PC-3 (cell line): Measurements from ENCODE around the gene DOLK. TPM values are rescaled to one million over a fixed set of nuclear protein-coding genes. Genes with fewer than 3 reads are reported as not detected.

ENCODE experiments used
- ATAC-seq: fragments of 200-7000 bp; cut with Tn5 transposase; 2 replicates; pipeline ENCODE4 v1.9.1; 2020; ENCODE audit warnings: mild to moderate bottlenecking, moderate library complexity
- BruUV-seq: library from RNA; stranded (reverse); fragments of 400-500 nt; replicated peaks from 2 replicates; lab custom pipeline; 2021; lab: Mats Ljungman, UMichigan
- CTCF ChIA-PET: fragments of 300-600 bp; sonication (Branson Sonifier 250); formaldehyde crosslinking; loops from one replicate; lab custom pipeline; 2022; ENCODE audit warnings: antibody characterized with exemption; lab: Charles Lee
- POLR2A ChIA-PET: fragments of 300-600 bp; sonication (Branson Sonifier 250); formaldehyde crosslinking; loops from one replicate; lab custom pipeline; 2022; ENCODE audit warnings: antibody characterized with exemption; ENCODE audit not compliant: unreplicated experiment; lab: Charles Lee
- DNase-seq: peaks from one replicate; pipeline ENCODE4 v3.0.0-alpha.2; 2015
- H2AFZ ChIP-seq: fragments of 300-600 bp; sonication (generic); 2 replicates; pipeline ENCODE4 v1.6.0; 2016; ENCODE audit warnings: antibody characterized with exemption, low read length
- H3F3A ChIP-seq: fragments of 300-600 bp; sonication (generic); one replicate; pipeline ENCODE4 v1.6.0; 2017; ENCODE audit warnings: antibody characterized with exemption, low read length, control low read depth, mild to moderate bottlenecking; ENCODE audit not compliant: unreplicated experiment
- H3K27ac ChIP-seq: fragments of 300-600 bp; sonication (generic); 2 replicates; pipeline ENCODE4 v1.5.1; 2016; ENCODE audit warnings: mild to moderate bottlenecking, low read length
- H3K27me3 ChIP-seq: fragments of 300-600 bp; sonication (generic); 2 replicates; pipeline ENCODE4 v1.6.1; 2016; ENCODE audit warnings: low read length, mixed read lengths
- H3K36me3 ChIP-seq: fragments of 300-600 bp; sonication (generic); 2 replicates; pipeline ENCODE4 v1.6.1; 2016; ENCODE audit warnings: low read depth, mixed run types, low read length, mixed read lengths
- H3K4me1 ChIP-seq: fragments of 300-600 bp; sonication (generic); 2 replicates; pipeline ENCODE4 v1.5.1; 2016; ENCODE audit warnings: low read length; ENCODE audit not compliant: insufficient read depth
- H3K4me2 ChIP-seq: fragments of 300-600 bp; sonication (generic); 2 replicates; pipeline ENCODE4 v1.6.0; 2016; ENCODE audit warnings: low read length
- H3K4me3 ChIP-seq: fragments of 300-600 bp; sonication (generic); 2 replicates; pipeline ENCODE4 v1.5.1; 2016; ENCODE audit warnings: mild to moderate bottlenecking, low read length, mixed read lengths
- H3K79me2 ChIP-seq: fragments of 300-600 bp; sonication (generic); 2 replicates; pipeline ENCODE4 v1.6.1; 2017; ENCODE audit warnings: low read length, mixed read lengths
- H3K9ac ChIP-seq: fragments of 300-600 bp; sonication (generic); 2 replicates; pipeline ENCODE4 v1.6.0; 2016; ENCODE audit warnings: mild to moderate bottlenecking, low read length
- H3K9me2 ChIP-seq: fragments of 300-600 bp; sonication (generic); replicated peaks from 2 replicates; pipeline ENCODE4 v1.6.1; 2016; ENCODE audit warnings: mixed run types, low read length, mixed read lengths
- H3K9me3 ChIP-seq: fragments of 300-600 bp; sonication (generic); 2 replicates; pipeline ENCODE4 v1.6.1; 2016; ENCODE audit warnings: low read length, mixed read lengths
- H4K20me1 ChIP-seq: fragments of 300-600 bp; sonication (generic); 2 replicates; pipeline ENCODE4 v1.6.1; 2016; ENCODE audit warnings: low read length, mixed read lengths
- CTCF ChIP-seq: fragments of 300-600 bp; sonication (generic); conservative IDR thresholded peaks from 2 replicates; pipeline ENCODE4 v1.5.1; 2017; ENCODE audit warnings: antibody characterized with exemption, low read depth, mild to moderate bottlenecking, low read length
- EZH2 ChIP-seq: fragments of 300-600 bp; sonication (generic); IDR thresholded peaks from one replicate; pipeline ENCODE4 v1.6.1; 2017; ENCODE audit warnings: antibody characterized with exemption, mild to moderate bottlenecking, low read length; ENCODE audit not compliant: unreplicated experiment
- EZH2phosphoT487 ChIP-seq: fragments of 300-600 bp; sonication (generic); IDR thresholded peaks from 2 replicates; pipeline ENCODE4 v1.6.1; 2018; ENCODE audit warnings: mild to moderate bottlenecking, antibody characterized with exemption, low read length, borderline replicate concordance
- intact Hi-C: fragments of 100-400 bp; cut with micrococcal nuclease; formaldehyde crosslinking; loops from 2 replicates; pipeline ENCODE4 v1.9.0; 2023
- total RNA-seq: library from RNA; depleted of rRNA; stranded (reverse); fragments of >200 nt; gene quantifications from 2 replicates; pipeline ENCODE4 v1.2.3, GENCODE V29; 2014

DOLK gene
- total RNA-seq, 1 experiment from 2014 or later, result 17.9 TPM

GRCh38 chr9:128992995-128993394 is 45.6 kb upstream of the DOLK start:
- DNase-seq (peak; percentile 12), ATAC-seq (peak; percentile 56)
- H3K27me3 ChIP-seq, result no peaks in the 10 kb centered on the region
- no peaks in the 10 kb centered on the region; the same call in 1 of the 2 replicates for H3K4me1 ChIP-seq
- no TSS peak for BruUV-seq
- no peaks in the 10 kb centered on the region for H3K9me3 ChIP-seq
- H3K4me2 ChIP-seq, result no peak overlapping the region
- H3K79me2 ChIP-seq, result no peaks in the 10 kb centered on the region
- H2AFZ ChIP-seq, result no peak overlapping the region
- H3F3A ChIP-seq, result no peaks in the 10 kb centered on the region
- no peaks in the 10 kb centered on the region for H3K9me2 ChIP-seq
- ChIA-PET CTCF (interaction anchor here (1.0 kb wide), 1 partner anchor 35 kb away, joined by 6 read pairs; the partner anchor contains the start of gene SH3GLB2), POLR2A (no interaction called here)
- no peak overlapping the region for H3K27ac ChIP-seq
- intact Hi-C loops, result no loop called here
- no peaks in the 10 kb centered on the region for H4K20me1 ChIP-seq
- peak; percentile 39 for TF ChIP-seq CTCF
- no peak for TF ChIP-seq EZH2phosphoT487
- H3K36me3 ChIP-seq, result peaks cover 25% of the 10 kb centered on the region
- no peak overlapping the region for H3K4me3 ChIP-seq
- no peak overlapping the region for H3K9ac ChIP-seq

GRCh38 chr9:128987805-128988204 is 40.4 kb upstream of the DOLK start:
- DNase-seq, result peak; percentile 53
- intact Hi-C loops, result no loop called here
- no peak overlapping the region for H3K4me2 ChIP-seq
- no peaks in the 10 kb centered on the region for H3F3A ChIP-seq
- no TSS peak for BruUV-seq
- H3K4me3 ChIP-seq, result no peak overlapping the region
- no peak overlapping the region for H3K9ac ChIP-seq
- H2AFZ ChIP-seq, result no peak overlapping the region
- no peak for TF ChIP-seq CTCF
- no peak for TF ChIP-seq EZH2phosphoT487
- no peak for TF ChIP-seq EZH2
- no peak overlapping the region for H3K27ac ChIP-seq
- H3K4me1 ChIP-seq, result peaks cover 7% of the 10 kb centered on the region; the same call in 1 of the 2 replicates
- peak; percentile 78 for ATAC-seq
- CTCF ChIA-PET, result interaction anchor here (0.6 kb wide), 1 partner anchor 890 kb away, joined by 4 read pairs; no protein-coding TSS in a partner anchor
- no peaks in the 10 kb centered on the region for H3K27me3 ChIP-seq
- POLR2A ChIA-PET, result no interaction called here
- no peaks in the 10 kb centered on the region for H4K20me1 ChIP-seq
- no peaks in the 10 kb centered on the region for H3K79me2 ChIP-seq
- H3K9me2 ChIP-seq, result no peaks in the 10 kb centered on the region
- H3K36me3 ChIP-seq, result peaks cover 21% of the 10 kb centered on the region
- H3K9me3 ChIP-seq, result no peaks in the 10 kb centered on the region

- TF ChIP-seq EZH2phosphoT487, result no peak
- TF ChIP-seq EZH2, result no peak
- TF ChIP-seq CTCF, result no peak
Measured at GRCh38 chr9:128986671-128987070, 39.3 kb upstream of the DOLK start.

More at GRCh38 chr9:128986671-128987070, 39.3 kb upstream of the DOLK start:
- ChIA-PET POLR2A (no interaction called here), CTCF (no interaction called here)
- intact Hi-C loops, result no loop called here
- Histone ChIP-seq H3K4me1 (peaks cover 7% of the 10 kb centered on the region; the same call in 1 of the 2 replicates), H3K9me3 (no peaks in the 10 kb centered on the region), H3K4me2 (no peak overlapping the region), H3K36me3 (peaks cover 23% of the 10 kb centered on the region), H2AFZ (no peak overlapping the region), H3K79me2 (no peaks in the 10 kb centered on the region), H3K9me2 (no peaks in the 10 kb centered on the region), H3K4me3 (no peak overlapping the region), H3K9ac (no peak overlapping the region), H3K27ac (no peak overlapping the region), H3K27me3 (no peaks in the 10 kb centered on the region), H4K20me1 (no peaks in the 10 kb centered on the region), H3F3A (no peaks in the 10 kb centered on the region)
- no TSS peak for BruUV-seq
- DNase-seq (no peak), ATAC-seq (no peak)
